K562 (cell line): ENCODE data around the gene CNIH4. TPM values are rescaled to one million over a fixed set of nuclear protein-coding genes. Genes with fewer than 3 reads are reported as not detected.

Experiments used
- ATAC-seq: fragments of 200-7000 bp; cut with Tn5 transposase; 3 replicates; pipeline ENCODE4 v1.9.1; 2020; ENCODE audit warnings: moderate library complexity
- BruUV-seq: library from RNA; stranded (reverse); fragments of 400-500 nt; replicated peaks from 2 replicates; lab custom pipeline; 2021; lab: Mats Ljungman, UMichigan
- CTCF ChIA-PET: fragments of 300-600 bp; formaldehyde crosslinking; extraction: SDS; loops from one replicate; lab custom pipeline; 2021; ENCODE audit warnings: low intra/inter-chr PET ratio; lab: Yijun Ruan, JAX
- POLR2A ChIA-PET: fragments of 300-600, 350-650 bp; sonication (Branson Sonifier 250); formaldehyde crosslinking; extraction: SDS; loops from one replicate; lab custom pipeline; 2021; ENCODE audit warnings: antibody characterized with exemption, inconsistent platforms; lab: Yijun Ruan, JAX
- DNase-seq, 4 experiments: peaks; one replicate each; pipeline versions ENCODE4 v3.0.0 to v3.0.0-alpha.2; 2011 to 2018; ENCODE audit warnings: low spot score in 3 of 4, mixed read lengths in 3 of 4; ENCODE audit errors: extremely low read depth in 1 of 4
- FAIRE-seq: peaks from 2 replicates; lab custom pipeline; 2011; peaks lifted over from hg19 to GRCh38; lab: Jason Lieb, UNC
- H2AFZ ChIP-seq: 2 replicates; pipeline ENCODE4 v1.6.0; 2011; ENCODE audit warnings: low read depth, low read length, control low read depth, inconsistent platforms
- H3K27ac ChIP-seq: fragments of 200-600 bp; 3 replicates; pipeline ENCODE4 v1.8.0; 2011; ENCODE audit warnings: low read depth, mild to moderate bottlenecking, control low read depth, inconsistent platforms, low read length, moderate library complexity, mixed read lengths; ENCODE audit errors: extremely low read depth
- H3K27me3 ChIP-seq, 2 experiments: fragments of 300-600 bp in 1 of 2; 2 replicates in 1 of 2; 3 replicates in 1 of 2; pipeline versions ENCODE4 v1.6.0 to v1.8.0; 2011; ENCODE audit warnings: inconsistent platforms in 2 of 2, low read length in 2 of 2, mild to moderate bottlenecking in 1 of 2, mixed read lengths in 1 of 2, moderate library complexity in 1 of 2; ENCODE audit not compliant: control insufficient read depth in 2 of 2, insufficient read depth in 2 of 2
- H3K36me3 ChIP-seq: fragments of 300-600 bp; 3 replicates; pipeline ENCODE4 v1.8.0; 2011; ENCODE audit warnings: mild to moderate bottlenecking, low read length, inconsistent platforms; ENCODE audit not compliant: control insufficient read depth, insufficient read depth
- H3K4me1 ChIP-seq, 2 experiments: fragments of 200-600 bp in 1 of 2; replicated peaks in 1 of 2; 2 replicates in 1 of 2; 3 replicates in 1 of 2; pipeline versions ENCODE4 v1.5.1 to v1.8.0; 2011; ENCODE audit warnings: inconsistent platforms in 2 of 2, low read length in 2 of 2, mild to moderate bottlenecking in 1 of 2, mixed read lengths in 1 of 2, moderate library complexity in 1 of 2; ENCODE audit not compliant: control insufficient read depth in 2 of 2, insufficient read depth in 2 of 2
- H3K4me2 ChIP-seq: 2 replicates; pipeline ENCODE4 v1.6.1; 2011; ENCODE audit warnings: low read length, control low read depth, inconsistent platforms, mixed read lengths; ENCODE audit not compliant: insufficient read depth
- H3K4me3 ChIP-seq: fragments of 200-600 bp; sonication (generic), shearing (Covaris generic); 2 replicates; pipeline ENCODE4 v1.5.1; 2016; ENCODE audit warnings: control low read depth, inconsistent platforms
- H3K79me2 ChIP-seq: fragments of 200-600 bp; 3 replicates; pipeline ENCODE4 v1.8.0; 2011; ENCODE audit warnings: low read length, inconsistent platforms; ENCODE audit not compliant: control insufficient read depth, insufficient read depth
- H3K9ac ChIP-seq, 2 experiments: 2 replicates each; pipeline versions ENCODE4 v1.6.0 to v1.6.1; 2011; ENCODE audit warnings: low read depth in 2 of 2, low read length in 2 of 2, control low read depth in 1 of 2, inconsistent platforms in 1 of 2, mild to moderate bottlenecking in 1 of 2, mixed read lengths in 1 of 2; ENCODE audit not compliant: insufficient read depth in 1 of 2
- H3K9me1 ChIP-seq: one replicate; pipeline ENCODE4 v1.6.0; 2011; ENCODE audit warnings: inconsistent platforms, mild to moderate bottlenecking, low read length, moderate library complexity; ENCODE audit not compliant: control insufficient read depth, insufficient read depth
- H3K9me3 ChIP-seq: replicated peaks from 2 replicates; pipeline ENCODE4 v1.5.1; 2011; ENCODE audit warnings: low read depth, low read length, inconsistent platforms; ENCODE audit not compliant: control insufficient read depth, insufficient read depth
- H4K20me1 ChIP-seq: replicated peaks from 2 replicates; pipeline ENCODE4 v1.6.1; 2011; ENCODE audit warnings: low read length, inconsistent platforms, mixed read lengths; ENCODE audit not compliant: control insufficient read depth, insufficient read depth
- BCOR ChIP-seq: fragments of 450-650 bp; IDR thresholded peaks from 2 replicates; pipeline ENCODE4 v1.6.1; 2016
- CEBPB ChIP-seq: fragments of 450-650 bp; IDR thresholded peaks from 2 replicates; pipeline ENCODE4 v1.6.1; 2016; ENCODE audit warnings: missing genetic modification characterization, missing compliant biosample characterization
- HMGN3 ChIP-seq: IDR thresholded peaks from 2 replicates; pipeline ENCODE4 v1.6.1; 2011; ENCODE audit warnings: borderline replicate concordance, low read depth, mild to moderate bottlenecking, mixed read lengths, low read length; ENCODE audit not compliant: insufficient read length; ENCODE audit errors: extremely low read depth
- MTA1 ChIP-seq: fragments of 450-650 bp; IDR thresholded peaks from 2 replicates; pipeline ENCODE4 v1.6.1; 2017; ENCODE audit warnings: borderline replicate concordance
- NFIC ChIP-seq: fragments of 450-650 bp; IDR thresholded peaks from 2 replicates; pipeline ENCODE4 v1.6.1; 2017; ENCODE audit warnings: mild to moderate bottlenecking, inconsistent platforms
- SMAD3 ChIP-seq: fragments of 450-650 bp; formaldehyde crosslinking; conservative IDR thresholded peaks from 2 replicates; pipeline ENCODE4 v1.4.0; 2020; ENCODE audit warnings: mild to moderate bottlenecking
- STAT5A ChIP-seq: IDR thresholded peaks from 2 replicates; pipeline ENCODE4 v1.6.1; 2012; ENCODE audit warnings: low read length, inconsistent platforms, borderline replicate concordance
- WGBS: fragments of 100-300 bp; shearing (Covaris generic); methylation state at CpG from one replicate; pipeline ENCODE4 v1.1.6; 2016; ENCODE audit warnings: low coverage, mixed read lengths; ENCODE audit not compliant: insufficient coverage; ENCODE audit errors: missing lambda C conversion rate; 5-methylcytosine and 5-hydroxymethylcytosine counted together
- in situ Hi-C: fragments of 300-500 bp; cut with MboI; formaldehyde crosslinking; loops from 4 replicates; pipeline ENCODE4 v1.15.0; 2018; ENCODE audit warnings: inconsistent platforms, mixed read lengths
- intact Hi-C: fragments of 100-400 bp; cut with micrococcal nuclease; formaldehyde crosslinking; loops from 2 replicates; pipeline ENCODE4 v1.14.2; 2022
- polyA plus RNA-seq, 8 experiments: library from polyadenylated mRNA; depleted of rRNA in 4 of 8; stranded (reverse) in 5 of 8; unstranded in 3 of 8; fragments of >200 nt; fragmentation: Nextera tagmentation in 2 of 8; fragmentation: Illumina TruSeq in 1 of 8; extraction: Ambion mirVana in 2 of 8; extraction: Trizol in 1 of 8; gene quantifications; 2 replicates each; pipeline versions ENCODE4 v1.2.1 to v1.2.3, GENCODE V29; 2011 to 2014; ENCODE audit warnings: inconsistent platforms in 1 of 8, missing spikeins in 1 of 8
- total RNA-seq, 7 experiments: library from RNA; depleted of rRNA in 6 of 7; stranded (reverse); fragments of >200 nt in 6 of 7; fragmentation: Illumina TruSeq in 2 of 7; extraction: Trizol in 2 of 7; gene quantifications; 2 replicates each; pipeline versions ENCODE4 v1.2.1 to v1.2.3, GENCODE V29; 2011 to 2021; ENCODE audit warnings: low replicate concordance in 1 of 7

Gene CNIH4
- total and polyA plus RNA-seq, 9 of the 15 experiments (the other 6 are each of a cell fraction or from before 2014, with no cell fraction given) = 41.3 to 266 (median 61.1) TPM

DNA sequence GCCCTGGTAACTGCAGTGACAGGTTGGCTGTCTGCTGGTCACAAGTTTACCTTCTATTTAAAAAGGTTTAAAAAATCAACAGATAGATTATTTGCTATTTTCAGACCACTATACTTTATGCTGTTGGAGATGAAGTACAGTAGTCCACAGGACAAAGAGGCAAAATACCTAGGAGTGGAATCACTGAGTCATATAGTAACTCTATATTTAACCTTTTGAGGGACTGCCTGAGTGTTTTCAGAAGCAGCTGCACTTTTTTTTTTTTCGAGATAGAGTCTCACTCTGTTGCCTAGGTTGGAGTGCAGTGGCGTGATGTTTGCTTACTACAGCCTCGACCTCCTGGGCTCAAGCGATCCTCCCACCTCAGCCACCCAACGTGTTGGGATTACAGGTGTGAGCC, 11.7 kb downstream of the CNIH4 start:
- POLR2A ChIA-PET = no interaction called here
- H4K20me1 ChIP-seq = no peaks in the 10 kb centered on the region
- intact Hi-C loops = no loop called here
- no peak overlapping the region for H3K9ac ChIP-seq
- H3K4me1 ChIP-seq = no peaks in the 10 kb centered on the region
- WGBS = 78% methylated on average over 5 of the region's 5 CpGs
- in situ Hi-C loops = no loop called here
- FAIRE-seq (no peak), ATAC-seq (no peak), DNase-seq (no peak)
- no peak overlapping the region for H2AFZ ChIP-seq
- TF ChIP-seq NFIC (no peak), MTA1 (no peak), BCOR (no peak), STAT5A (no peak), SMAD3 (CRISPR knock-in tag) (no peak), HMGN3 (no peak), CEBPB (tag) (no peak)
- CTCF ChIA-PET = no interaction called here
- H3K9me3 ChIP-seq = no peaks in the 10 kb centered on the region
- no TSS peak for BruUV-seq
- no peaks in the 10 kb centered on the region for H3K9me1 ChIP-seq
- H3K27me3 ChIP-seq = no peaks in the 10 kb centered on the region
- peaks cover 66% of the 10 kb centered on the region for H3K36me3 ChIP-seq
- H3K27ac ChIP-seq = no peak overlapping the region
- H3K79me2 ChIP-seq = peaks cover 5% of the 10 kb centered on the region; the same call in 1 of the 3 replicates
- H3K4me2 ChIP-seq = no peak overlapping the region
- H3K4me3 ChIP-seq = no peak overlapping the region
